ENCODE data around the gene MLC1.
A peak's percentile ranks its signal among the peaks of the same experiment; 100 is the strongest.

MLC1 gene

DNA sequence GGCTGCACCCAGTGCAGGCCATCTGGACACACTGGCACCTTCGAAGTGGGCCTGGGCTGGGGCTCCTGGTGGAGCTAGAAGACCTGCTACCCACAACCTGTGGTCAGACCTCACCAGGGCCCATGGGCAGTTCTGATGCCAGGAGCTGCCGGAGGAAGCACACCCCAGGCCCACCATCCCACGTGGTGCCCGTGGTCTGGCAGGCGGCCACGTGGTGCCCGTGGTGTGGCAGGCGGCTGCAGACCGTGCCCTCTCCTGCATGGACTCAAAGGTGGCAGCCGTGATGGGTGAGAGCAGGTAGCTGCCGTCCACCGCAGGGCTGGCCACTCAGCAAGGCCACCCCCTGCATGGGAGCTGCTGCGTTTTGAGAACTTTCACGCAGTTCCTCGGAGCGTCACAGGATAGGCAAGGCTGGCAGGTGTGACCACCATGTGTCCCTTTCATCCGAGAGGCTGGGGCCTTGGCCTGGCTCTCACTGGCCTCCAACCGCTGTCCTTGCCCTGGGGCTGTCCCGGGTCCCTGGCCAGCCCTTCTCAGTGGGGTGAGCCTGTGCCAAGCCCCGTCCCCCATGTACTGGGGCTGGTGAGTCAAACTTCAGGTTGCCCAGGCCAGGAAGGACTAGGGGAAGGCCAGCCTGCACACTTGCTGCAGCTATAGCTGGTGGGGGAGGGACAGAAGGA lies 68.8 kb downstream of the MLC1 start:
- no peak for DNase-seq (ENCODE audit: low read depth)

DNA sequence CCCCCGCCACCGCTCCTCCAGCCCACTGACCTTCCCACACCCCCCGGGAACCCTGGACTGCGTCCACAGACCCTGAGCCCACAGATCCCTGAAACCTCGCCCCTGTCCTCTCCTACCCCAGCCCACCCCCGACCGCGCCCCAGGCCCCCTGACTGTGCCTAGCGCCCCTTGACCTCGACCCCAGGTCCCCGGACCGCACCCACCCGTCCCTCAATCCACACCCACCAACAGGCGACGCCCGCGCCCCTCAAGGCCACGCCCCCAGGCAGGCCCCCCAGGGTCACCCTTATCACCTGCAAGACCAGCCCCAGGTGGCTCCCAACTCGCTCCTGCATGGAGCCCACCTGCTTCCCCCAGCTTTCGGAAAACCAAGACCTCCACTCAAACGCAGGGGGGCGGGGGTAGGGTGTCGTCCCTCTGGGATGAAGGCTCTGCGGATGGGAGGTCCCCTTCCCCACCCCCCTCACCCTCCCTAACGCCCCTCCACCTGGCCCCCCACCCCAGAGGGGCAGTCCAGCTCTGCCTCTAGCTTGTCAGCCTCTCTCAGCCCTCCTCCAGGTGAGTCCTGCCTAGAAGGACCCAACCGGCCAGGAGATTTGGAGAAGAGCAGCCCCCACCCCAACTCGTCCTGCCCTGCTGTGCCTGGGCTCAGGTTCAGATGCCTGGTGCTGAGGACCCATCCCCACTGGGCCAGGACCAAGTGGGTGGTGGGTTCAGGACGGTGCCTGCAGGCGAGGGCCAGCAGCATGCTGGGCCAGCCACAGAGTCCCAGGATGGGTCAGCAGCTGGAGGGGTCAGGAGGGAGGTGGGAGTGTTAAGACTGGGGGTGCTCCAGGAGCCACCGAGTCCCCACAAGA lies 69.5 kb downstream of the MLC1 start:
- DNase-seq (ENCODE audit: low read depth): no peak

DNA sequence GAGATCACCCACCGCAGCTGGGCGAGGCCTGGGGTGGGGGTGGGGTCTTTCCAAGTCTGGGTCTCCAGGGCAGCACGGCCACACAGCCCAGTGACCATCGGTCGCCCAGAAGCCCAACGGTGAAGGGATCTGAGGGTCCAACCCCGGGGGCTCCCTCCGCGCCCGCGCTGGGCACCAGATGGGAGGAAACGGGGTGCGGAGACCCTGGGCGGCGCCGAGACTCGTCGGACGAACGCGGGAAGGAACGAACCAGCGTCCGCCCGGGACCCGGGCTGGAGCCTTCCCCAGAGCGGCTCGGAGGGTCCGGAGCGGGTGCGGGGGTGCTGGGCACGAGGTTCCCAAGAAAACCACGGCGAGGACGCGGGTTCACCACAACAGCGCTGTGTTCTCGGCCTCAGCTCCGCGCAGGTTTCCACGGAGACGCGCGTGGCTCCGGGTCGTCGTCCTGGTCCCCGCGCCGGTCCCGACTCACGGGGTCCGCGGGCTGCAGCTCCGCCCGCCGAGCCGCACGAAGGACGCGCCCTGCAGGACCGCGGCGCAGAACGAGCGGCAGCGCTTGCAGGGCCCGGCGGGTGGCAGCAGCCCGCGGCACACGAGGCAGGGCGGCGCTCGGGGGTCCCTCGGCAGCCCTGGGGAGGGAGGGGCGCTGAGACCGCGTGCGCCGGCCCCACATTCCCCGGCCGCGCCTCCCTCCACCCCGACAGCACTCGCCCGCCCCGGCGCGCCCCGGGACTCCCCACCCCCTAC lies 70.4 kb downstream of the MLC1 start:
- no peak for DNase-seq (ENCODE audit: low read depth)

DNA sequence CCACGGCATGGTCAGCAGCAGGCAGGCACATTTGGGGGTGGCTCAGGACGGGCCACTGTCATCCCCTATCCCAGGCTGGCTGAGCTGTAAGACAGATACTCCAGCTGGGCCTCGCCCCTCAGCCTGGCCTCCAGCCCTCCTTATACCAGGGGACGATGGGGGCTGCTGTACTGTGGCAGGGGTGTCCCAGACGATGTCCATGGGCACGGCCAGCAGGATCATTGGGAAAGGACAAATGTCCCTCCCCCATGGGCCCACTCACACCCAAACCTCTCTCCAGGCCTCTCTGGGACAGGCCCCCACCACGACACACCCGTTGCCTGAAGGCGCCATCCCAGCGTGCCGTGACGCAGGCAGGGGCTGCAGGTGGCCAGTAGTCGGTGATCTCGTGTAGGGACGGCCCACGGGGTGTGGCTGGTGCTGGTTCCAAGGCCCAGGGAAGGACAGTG lies 71.1 kb downstream of the MLC1 start:
- DNase-seq (ENCODE audit: low read depth): no peak

DNA sequence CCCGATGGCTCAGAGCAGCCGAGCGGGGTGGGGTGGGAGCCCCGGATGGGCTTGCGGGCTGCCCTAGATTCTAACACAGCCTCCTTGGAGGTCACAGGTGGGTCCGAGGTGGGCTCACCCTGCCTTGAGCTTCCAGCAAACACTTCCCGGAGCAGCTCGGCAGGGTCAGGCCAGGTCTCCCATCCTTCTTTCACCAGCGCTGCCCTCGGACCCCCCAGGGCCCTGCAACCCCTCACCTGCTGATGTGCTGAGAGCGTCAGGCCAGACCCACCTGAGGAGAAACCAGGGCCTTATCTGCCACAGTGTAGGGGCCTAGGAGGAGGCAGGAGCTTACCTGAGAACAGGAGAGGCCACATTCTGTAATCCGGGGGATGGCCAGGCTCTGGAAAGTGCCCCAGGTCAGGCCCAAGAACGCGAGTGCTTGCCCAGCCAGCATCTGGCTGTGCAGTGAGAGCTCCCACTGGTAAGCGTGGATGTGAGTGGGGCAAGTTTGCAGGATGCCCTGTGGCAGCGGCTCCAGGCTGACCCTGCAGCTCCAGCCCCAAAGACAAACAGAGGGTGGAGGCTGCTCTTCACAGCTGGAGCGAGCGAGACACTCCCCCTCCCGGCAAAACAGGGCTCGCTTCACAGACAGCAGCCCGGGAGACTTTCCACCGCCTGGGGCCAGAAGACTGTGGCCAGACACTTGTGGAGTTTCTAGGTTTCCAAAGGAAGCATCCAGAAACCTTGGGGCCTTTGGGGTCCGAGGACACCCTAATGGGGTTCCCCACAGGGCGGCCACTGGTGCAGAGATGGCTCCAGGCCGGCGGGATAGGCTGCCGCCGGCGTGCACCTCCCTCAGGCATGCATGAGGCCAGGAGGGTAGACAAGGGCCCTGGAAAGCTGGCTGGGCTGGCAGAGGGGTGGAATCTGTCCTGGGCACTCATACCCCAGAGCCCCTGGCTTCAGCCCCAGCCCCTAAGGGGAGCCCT lies 72.7 kb downstream of the MLC1 start, which contains the start of gene IL17REL:
TSS of gene IL17REL (minus strand) at position 555 of the 971 bp plus-strand sequence. CDS start at position 436, 119 bp downstream.
- no peak for DNase-seq (ENCODE audit: low read depth)

DNA sequence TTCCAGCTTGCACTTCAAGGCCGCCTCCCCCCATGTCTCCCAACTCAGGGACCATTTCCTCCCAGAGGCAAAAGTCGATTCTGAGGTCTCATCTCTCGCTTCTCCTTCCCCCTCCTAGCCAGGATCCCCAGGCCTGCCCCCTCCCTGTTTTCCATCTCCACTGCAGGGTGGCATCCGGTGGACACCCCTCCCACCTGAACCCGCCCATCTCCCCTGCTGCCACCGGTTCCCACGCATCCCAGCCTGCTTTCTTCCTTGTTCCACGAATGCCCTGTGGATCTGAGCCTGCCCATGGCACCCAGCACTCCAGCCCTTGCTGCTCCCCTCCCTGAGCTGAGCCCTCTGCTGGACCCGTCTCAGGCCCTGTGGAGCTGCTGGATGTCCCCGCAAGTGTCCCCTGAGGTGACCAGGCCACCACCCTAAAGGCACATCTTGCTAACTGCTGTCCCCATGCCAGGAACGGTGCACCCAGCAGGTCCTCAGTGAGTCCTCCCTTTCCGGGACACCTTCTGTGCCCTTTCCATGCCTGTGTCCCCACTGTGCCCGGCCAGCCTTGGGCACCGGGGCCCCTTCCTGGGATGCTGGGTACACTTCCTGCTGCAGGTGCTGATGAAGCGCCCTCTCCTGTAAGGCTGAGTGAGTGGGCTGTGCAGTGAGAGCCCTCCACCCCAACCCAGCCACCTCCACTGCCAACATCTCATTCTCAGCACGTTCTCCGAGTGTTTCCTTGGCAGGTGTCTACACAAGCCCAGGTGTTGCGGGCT lies 73.6 kb downstream of the MLC1 start:
- DNase-seq (ENCODE audit: low read depth): no peak

DNA sequence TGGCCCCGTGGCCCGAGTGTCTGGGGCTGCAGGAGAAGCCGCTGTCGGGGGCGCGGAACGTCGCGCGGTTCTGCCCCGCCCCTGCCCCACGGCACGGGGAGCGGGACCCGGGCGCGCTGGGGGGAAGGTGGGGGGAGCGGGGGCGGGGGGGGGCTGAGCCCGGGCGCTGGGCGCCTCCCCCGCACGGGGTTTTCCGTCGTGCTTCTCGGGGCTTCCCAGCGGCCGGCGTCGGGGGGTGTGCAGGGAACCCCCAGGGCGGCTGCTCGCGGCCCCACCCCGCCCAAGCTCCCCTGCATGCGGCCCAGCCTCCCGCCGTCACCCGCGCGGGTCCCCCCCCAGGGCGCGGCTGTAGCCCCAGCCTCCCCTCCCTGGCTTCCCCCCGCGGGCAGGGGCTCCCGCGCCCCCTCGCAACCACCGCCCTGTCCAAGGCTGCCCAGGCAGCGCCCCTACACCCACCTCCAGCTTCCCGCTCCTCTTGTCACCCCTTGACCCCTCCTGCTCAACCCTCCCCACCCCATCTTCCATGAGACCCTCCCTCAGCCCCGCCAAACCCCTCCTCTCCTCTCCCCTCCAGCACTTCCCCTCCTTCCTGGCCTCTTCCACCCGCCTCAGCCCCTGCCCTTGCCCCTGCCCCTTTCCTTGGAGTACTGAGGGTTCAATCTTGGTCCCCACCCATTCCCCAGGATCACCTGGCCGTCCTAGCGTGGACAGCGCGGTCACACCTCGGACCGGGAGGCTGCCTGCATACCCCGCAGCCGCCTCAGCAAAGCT lies 74.4 kb downstream of the MLC1 start:
- peak; percentile 65 for DNase-seq (ENCODE audit: low read depth)

DNA sequence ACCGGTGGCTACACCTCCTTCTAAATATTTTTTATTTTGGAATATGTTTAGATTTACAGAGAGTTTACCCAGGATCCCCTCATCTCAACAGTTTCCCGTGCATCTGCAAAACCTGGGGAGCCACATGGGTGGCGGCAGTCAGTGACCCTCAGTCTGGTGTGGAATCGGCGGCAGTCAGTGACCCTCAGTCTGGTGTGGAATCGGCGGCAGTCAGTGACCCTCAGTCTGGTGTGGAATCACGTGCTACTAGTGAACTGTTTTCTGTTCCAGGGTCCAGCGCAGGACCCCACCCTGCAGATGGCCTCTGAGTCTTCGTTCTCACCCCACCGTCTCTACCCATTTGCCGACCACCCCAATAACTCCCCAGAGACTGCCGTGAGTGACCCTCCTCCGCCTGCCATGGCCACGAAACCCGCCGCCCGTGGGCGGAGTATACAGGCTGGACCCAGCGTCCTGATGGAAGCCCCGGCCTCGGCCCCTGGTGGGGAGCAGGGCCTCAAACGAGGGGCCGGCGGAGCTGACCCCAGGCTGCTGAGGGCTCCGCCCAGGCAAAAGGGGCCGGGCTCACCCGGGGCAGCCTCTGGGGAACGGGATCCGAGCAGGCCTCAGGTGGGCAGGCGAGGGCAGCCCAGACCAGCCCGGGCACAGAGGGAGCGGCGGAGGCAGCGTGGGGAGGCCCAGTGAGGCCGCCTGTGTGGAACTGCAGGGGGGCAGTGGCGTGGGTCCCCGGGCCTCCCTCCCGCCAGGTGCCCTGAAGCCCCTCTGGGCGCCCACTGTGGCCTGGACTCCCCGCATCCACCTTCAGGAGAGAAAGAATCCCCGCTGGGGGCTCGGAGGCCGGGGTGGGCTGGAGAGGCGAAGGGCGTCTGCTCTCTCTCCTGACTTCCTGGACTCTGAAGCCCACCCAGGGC lies 75.2 kb downstream of the MLC1 start:
- no peak for DNase-seq (ENCODE audit: low read depth)

Measured in activated gamma-delta T cell treated with anti-CD3 and anti-CD28 coated beads, Interleukin-2, amount 50 U/mL, for 16 hours (primary cell).